Measurements from ENCODE around the gene DPYD.
A peak's percentile ranks its signal among the peaks of the same experiment; 100 is the strongest.

DPYD gene

DNA sequence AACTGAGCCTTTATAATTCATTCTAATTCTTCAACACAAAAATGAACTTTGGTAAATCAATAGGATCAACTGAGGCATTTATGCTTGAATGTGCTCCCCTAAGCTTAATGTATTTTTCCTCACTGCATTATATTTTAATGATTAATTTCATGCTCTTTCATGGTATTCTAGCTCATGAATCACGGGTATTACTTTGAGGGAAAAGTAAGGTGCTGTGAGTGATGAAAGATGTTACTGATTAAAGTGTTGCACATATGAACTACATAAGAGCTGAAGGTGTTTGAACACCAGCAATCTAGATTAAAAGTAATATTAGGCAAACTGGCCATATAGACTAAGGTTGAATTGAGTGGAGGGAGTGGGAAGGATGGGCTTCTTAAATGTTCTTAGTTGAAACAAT is 1.9 kb downstream of the DPYD start:
- ATAC-seq, result no peak
- Mint-ChIP-seq H3K4me1 (peaks cover 49% of the 10 kb centered on the region), H3K4me3 (peak overlapping the region; percentile 90), H3K36me3 (peaks cover 6% of the 10 kb centered on the region), H3K27ac (peak overlapping the region; percentile 95), H3K9me3 (no peaks in the 10 kb centered on the region)
- DNase-seq (ENCODE audit: low spot score in 2 of 2), result no peak

DNA sequence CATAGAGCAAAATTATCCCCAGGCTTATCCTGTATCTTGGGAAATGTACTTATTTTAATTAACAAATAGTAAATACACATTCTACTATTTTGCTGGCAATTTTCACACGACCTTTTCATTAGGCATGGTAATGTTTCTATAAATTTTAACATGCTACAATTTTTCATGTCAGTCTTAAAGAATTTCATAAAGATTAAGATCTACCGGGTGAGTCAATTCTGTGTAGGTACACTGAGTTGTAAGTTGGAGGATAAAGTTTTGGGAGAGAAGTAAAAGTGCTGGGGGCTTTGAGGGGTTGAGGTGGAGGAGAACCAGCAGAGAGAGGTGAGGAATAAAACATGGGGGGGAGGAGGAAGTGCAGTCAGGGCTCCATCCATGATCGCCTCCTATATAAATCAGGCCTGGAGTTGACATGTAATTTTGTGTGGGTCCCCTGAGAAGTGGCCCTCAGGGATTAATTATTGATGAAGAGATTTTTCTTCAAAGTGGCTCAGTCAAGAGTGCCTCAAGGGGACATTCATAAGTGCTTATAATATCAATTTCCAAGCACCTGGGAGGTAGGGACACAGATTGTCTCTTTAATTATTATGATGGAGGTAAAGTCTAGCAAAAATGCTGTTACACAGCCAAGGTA is 7.2 kb downstream of the DPYD start:
- Mint-ChIP-seq H3K4me3 (no peak overlapping the region), H3K9me3 (no peaks in the 10 kb centered on the region), H3K27ac (no peak overlapping the region), H3K4me1 (peaks cover 43% of the 10 kb centered on the region), H3K36me3 (no peaks in the 10 kb centered on the region)
- DNase-seq (ENCODE audit: low spot score in 2 of 2) (no peak), ATAC-seq (no peak)

DNA sequence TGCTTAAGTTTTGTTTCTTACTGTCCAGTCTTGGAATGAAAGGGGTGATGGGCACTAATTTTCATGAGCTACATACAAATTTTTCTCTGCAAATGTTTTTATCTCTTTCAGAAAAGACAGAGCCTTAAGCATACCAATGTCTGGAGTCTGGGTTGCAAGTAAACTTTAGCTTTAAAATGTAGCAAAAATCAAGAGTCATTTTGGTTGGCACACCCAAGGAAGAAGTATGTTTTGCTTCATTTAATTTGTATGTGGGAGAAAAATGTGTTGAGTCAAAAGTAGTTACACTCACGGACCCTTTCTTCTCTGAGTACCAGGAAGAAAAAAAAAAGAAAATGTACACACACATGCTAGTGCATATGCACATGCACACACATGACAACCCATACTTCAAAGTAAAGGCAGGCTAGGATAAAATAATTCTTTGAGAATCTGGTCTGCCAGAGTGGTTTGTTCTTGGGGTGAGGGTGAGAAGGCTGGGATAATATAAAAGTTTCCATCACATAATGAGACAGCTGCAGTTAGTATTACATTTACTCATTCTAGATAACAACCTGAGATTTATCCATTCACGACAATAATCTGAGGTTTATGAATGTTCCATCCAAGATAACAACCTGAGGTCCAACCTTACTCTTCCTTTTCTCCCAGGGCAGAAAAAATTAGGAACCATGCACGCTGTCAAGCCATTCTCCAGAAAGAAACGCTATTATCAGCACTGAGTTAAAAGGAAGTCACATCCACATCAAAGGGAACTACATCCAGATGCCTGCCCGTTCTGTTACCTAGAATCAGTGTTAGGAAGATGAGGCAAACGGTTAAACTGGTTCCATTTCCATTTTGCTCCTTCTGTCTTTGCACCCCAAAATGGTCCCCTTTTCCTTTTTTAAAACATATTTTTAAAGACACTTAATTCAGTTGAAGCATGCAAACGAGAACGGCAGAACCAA is 9.3 kb downstream of the DPYD start:
- no peak overlapping the region for H3K4me3 Mint-ChIP-seq
- H3K4me1 Mint-ChIP-seq, result peaks cover 27% of the 10 kb centered on the region
- no peak overlapping the region for H3K27ac Mint-ChIP-seq
- DNase-seq (ENCODE audit: low spot score in 2 of 2) (no peak), ATAC-seq (peak; percentile 50)
- H3K9me3 Mint-ChIP-seq, result no peaks in the 10 kb centered on the region
- H3K36me3 Mint-ChIP-seq, result no peaks in the 10 kb centered on the region

DNA sequence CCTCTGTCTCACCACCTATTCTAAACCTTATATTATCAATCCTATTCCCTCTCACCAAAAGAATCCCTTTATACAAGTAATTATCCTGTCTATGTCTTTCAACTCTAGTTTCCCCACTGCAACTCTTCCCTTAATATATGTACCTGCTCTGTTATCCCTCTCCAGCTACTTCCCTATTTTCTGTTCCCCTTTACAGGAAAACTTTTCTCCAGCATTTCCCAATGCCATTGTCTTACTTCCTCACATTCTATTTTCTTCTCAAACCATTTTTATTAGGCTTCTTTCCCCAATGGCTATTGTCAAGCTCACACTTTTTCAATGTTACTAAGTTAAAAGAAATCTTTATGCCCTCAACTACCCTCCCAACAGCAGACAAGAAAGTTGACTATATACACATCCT is 11.6 kb downstream of the DPYD start:
- no peaks in the 10 kb centered on the region for H3K36me3 Mint-ChIP-seq
- no peak for ATAC-seq
- no peak overlapping the region for H3K4me3 Mint-ChIP-seq
- DNase-seq (ENCODE audit: low spot score in 2 of 2), result no peak
- no peaks in the 10 kb centered on the region for H3K9me3 Mint-ChIP-seq
- H3K4me1 Mint-ChIP-seq, result peaks cover 20% of the 10 kb centered on the region
- H3K27ac Mint-ChIP-seq, result no peak overlapping the region

DNA sequence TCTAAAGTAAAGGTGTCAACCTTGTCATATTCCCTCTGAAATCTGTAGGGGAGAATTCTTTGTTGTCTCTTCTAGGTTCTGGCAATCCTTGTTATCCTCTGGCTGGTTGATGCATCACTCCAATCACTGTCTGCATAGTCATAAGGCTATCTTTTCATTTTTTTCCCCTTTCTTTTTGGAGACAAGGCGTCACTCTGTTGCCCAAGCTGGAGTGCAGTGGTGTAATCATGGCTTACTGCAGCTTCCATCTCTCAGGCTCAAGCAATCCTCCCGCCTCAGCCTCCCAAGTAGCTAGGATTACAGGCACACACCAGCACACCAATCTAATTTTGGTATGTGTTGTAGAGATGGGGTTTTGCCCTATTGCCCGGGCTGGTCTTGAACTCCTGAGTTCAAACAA is 12.9 kb downstream of the DPYD start:
- Mint-ChIP-seq H3K9me3 (no peaks in the 10 kb centered on the region), H3K4me3 (no peak overlapping the region), H3K27ac (no peak overlapping the region), H3K4me1 (peaks cover 15% of the 10 kb centered on the region), H3K36me3 (no peaks in the 10 kb centered on the region)
- ATAC-seq, result no peak
- no peak for DNase-seq (ENCODE audit: low spot score in 2 of 2)

DNA sequence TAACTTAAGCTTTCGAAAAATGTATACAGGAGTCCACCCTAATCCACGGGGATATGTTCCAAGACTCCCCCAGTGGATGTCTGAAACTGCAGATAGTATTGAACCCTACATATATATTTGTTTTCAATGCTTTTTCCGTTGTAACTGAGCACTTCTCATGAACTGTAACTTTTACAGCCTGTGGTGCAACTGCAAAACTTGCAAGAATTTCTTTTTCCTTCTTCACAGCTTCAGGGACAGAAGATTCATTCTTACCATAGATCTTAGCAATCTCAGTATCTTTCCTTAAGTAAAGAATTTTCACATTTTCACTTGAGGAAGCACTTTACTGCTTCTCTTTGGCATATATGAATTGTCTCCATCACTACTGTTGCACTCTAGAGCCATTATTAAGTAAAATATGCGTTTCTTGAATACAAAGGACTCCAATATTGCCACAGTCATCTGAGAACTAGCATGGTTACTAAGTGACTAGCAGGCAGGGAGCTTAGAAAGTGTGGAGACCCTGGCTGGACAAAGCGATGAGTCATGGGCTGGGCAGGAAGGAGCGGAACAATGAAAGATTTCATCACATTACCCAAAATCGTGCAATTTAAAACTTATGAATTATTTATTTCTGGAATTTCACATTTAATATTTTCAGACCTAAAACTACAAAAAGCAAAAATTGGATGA is 14.1 kb downstream of the DPYD start:
- no peaks in the 10 kb centered on the region for H3K9me3 Mint-ChIP-seq
- DNase-seq (ENCODE audit: low spot score in 2 of 2) (no peak), ATAC-seq (no peak)
- H3K4me3 Mint-ChIP-seq, result no peak overlapping the region
- H3K36me3 Mint-ChIP-seq, result no peaks in the 10 kb centered on the region
- H3K27ac Mint-ChIP-seq, result no peak overlapping the region
- peaks cover 18% of the 10 kb centered on the region for H3K4me1 Mint-ChIP-seq

DNA sequence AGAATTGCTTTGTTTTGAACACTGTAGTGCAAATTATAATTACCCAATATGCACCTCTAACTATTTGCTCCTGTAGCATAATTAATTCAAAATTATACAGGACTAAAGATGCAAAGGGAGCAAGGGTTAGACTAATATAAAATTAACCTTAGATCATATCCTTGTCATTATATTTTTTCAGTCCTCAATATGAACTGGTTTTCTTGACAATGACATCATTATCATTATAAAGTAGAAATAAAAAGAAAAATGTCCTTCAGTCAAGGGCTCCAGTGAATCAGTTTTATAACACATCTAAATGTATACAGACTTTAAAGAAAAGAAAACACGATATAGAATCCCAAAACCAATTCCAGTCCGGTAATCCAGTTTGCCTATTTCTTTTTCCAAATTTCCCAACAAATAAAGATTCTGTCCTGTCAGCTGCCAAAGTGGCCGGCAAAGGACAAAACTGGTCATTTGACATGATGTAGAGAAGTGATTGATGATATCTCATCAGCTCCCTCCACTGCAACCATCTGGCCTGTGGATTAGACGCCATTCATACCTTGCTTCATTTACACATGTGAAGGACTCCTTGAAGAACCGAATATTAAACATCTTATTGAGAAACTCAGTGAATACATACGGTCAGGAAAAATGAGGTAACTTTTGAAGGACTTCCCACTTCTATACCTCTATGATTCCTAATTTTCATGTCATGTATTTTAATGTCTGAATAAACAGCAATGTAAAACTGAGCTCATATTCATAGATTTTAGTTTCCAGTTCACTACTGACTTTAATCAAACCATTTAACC is 15.5 kb downstream of the DPYD start:
- H3K4me1 Mint-ChIP-seq, result peaks cover 23% of the 10 kb centered on the region
- no peak overlapping the region for H3K4me3 Mint-ChIP-seq
- ATAC-seq, result no peak
- no peak overlapping the region for H3K27ac Mint-ChIP-seq
- no peaks in the 10 kb centered on the region for H3K36me3 Mint-ChIP-seq
- H3K9me3 Mint-ChIP-seq, result no peaks in the 10 kb centered on the region
- DNase-seq (ENCODE audit: low spot score in 2 of 2), result no peak

DNA sequence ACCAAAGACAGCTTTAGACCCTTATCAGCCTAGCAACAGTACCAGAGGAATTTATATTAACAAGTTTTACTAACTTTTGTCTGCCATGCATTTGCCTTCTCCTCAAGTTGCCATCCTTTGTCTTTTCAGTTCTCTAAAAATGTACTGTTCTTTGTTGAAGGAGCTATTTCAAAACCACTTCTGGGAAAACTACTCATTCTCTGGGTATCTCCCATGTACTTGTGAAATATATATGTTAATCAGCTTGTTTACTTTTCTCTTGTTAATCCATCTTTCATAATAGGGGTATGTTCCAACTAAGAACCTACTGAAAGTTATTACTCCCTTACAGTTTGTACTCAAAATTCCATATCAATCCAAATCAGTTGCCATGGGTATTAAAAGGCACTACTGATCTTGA is 16.3 kb downstream of the DPYD start:
- H3K27ac Mint-ChIP-seq, result peak overlapping the region; percentile 74
- no peaks in the 10 kb centered on the region for H3K9me3 Mint-ChIP-seq
- peak; percentile 51 for ATAC-seq
- no peaks in the 10 kb centered on the region for H3K36me3 Mint-ChIP-seq
- peaks cover 23% of the 10 kb centered on the region for H3K4me1 Mint-ChIP-seq
- peak overlapping the region; percentile 15 for H3K4me3 Mint-ChIP-seq
- no peak for DNase-seq (ENCODE audit: low spot score in 2 of 2)

DNA sequence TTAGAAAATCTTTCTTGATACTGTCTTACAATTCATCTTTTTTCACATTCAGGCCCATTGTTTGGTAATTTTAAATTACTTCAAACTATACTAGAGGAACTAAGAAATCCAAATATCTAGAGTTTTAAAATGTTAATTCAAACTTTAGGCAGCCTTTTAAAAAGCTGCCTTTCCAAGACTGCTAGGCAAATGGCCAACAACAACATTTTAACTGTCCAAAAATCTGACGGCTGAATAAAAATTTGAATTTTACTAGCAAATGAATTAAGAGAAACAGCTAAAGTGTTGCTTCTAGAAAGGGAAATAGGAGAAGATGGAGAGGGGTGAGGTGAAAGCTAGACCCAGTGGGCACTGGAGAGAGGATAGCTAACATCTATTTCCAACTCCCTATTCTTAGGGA is 17.2 kb downstream of the DPYD start:
- H3K9me3 Mint-ChIP-seq, result peaks cover 2% of the 10 kb centered on the region
- H3K36me3 Mint-ChIP-seq, result no peaks in the 10 kb centered on the region
- H3K4me3 Mint-ChIP-seq, result no peak overlapping the region
- no peak overlapping the region for H3K27ac Mint-ChIP-seq
- ATAC-seq (no peak), DNase-seq (ENCODE audit: low spot score in 2 of 2) (no peak)
- peaks cover 23% of the 10 kb centered on the region for H3K4me1 Mint-ChIP-seq

DNA sequence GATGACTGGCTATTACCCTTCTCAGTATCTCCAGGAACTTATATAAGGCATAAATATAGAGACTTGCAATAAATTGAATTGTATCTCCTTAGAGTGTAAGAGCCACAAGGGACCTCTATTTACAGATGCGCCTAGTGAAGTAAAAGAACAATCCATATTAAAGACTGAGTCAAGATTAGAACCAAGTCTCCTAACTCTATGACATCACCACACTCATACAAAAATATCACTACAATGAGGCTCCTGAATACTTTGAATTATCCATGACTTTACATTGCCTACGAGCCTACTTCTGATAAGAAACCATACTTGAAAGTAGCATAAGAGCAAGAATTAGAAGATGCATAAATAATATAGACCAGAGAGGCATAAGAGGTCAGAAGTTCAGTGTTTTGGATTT is 18.8 kb downstream of the DPYD start:
- Mint-ChIP-seq H3K4me3 (no peak overlapping the region), H3K4me1 (peaks cover 30% of the 10 kb centered on the region), H3K36me3 (no peaks in the 10 kb centered on the region), H3K9me3 (peaks cover 4% of the 10 kb centered on the region), H3K27ac (peak overlapping the region; percentile 53)
- no peak for DNase-seq (ENCODE audit: low spot score in 2 of 2)
- no peak for ATAC-seq

DNA sequence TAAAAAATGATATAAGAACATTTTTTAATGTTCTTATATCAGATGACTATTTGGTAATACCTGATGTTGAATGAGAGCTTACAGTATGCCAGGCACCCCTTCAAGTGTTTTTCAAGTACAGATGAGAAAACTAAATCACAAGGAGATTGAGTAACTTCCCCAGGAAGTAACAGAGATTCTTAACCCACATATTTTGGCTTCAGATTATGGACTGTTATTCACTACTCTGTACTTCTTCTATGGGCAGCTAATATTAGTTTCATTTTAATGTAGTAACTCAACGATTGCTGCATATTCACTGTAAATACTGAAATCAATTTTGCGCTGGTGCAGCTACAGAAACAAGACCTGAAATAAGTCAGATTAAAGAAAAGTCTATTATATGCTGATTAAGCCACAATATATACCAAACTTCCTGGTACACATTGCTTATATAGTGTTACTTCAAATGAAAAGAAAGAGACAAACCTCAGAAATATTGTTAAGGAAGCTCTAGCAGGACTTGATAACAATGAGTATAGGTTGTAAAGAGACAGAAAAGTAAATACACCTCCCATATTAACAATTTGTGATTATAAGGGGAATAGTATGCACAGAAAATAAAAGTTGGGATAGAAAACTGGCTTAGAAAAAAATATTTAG is 19.7 kb downstream of the DPYD start:
- no peak overlapping the region for H3K4me3 Mint-ChIP-seq
- no peaks in the 10 kb centered on the region for H3K36me3 Mint-ChIP-seq
- peaks cover 4% of the 10 kb centered on the region for H3K9me3 Mint-ChIP-seq
- ATAC-seq (no peak), DNase-seq (ENCODE audit: low spot score in 2 of 2) (no peak)
- H3K4me1 Mint-ChIP-seq, result peaks cover 31% of the 10 kb centered on the region
- H3K27ac Mint-ChIP-seq, result peak overlapping the region; percentile 78

DNA sequence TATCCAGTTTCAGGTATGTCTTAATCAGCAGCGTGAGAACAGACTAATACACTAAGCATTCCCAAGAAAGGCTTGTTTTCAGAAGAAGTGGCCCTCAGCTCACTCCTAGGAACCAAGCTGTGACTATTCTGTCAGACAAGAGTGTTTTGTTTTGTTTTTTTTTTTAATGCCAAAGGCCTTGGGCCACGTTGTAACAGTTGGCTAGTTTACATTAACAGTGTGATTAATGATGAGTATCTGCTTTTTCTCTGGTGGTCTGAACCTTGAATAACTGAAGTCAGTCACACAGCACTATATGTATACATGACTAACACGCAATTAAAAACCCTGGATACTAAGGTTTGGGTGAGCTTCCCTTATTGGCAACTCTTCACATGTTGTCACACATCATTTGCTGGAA is 21.9 kb downstream of the DPYD start:
- no peak for ATAC-seq
- H3K4me1 Mint-ChIP-seq, result peaks cover 27% of the 10 kb centered on the region
- no peak overlapping the region for H3K4me3 Mint-ChIP-seq
- DNase-seq (ENCODE audit: low spot score in 2 of 2), result no peak
- H3K27ac Mint-ChIP-seq, result no peak overlapping the region
- peaks cover 4% of the 10 kb centered on the region for H3K9me3 Mint-ChIP-seq
- H3K36me3 Mint-ChIP-seq, result no peaks in the 10 kb centered on the region

DNA sequence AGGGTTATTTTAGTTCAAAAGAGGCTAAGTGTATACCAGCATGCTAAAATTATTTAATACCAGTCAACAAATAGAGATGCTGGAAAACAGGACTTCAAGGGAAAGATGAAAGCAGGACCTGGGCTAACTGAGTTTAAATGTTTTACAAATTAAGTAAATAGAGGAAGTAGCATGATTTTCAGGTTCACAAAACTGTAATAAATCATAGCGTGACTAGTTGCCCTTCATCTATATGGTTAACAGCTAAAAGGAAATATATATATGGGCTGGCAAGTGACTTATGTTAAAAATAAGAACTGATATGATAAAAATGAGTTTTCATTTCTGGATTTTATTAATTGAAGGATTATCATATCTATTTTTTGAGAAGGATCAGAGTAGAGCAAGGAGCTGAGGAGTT is 25.6 kb downstream of the DPYD start:
- Mint-ChIP-seq H3K36me3 (no peaks in the 10 kb centered on the region), H3K27ac (no peak overlapping the region), H3K4me1 (peaks cover 17% of the 10 kb centered on the region), H3K4me3 (no peak overlapping the region), H3K9me3 (peaks cover 4% of the 10 kb centered on the region)
- no peak for DNase-seq (ENCODE audit: low spot score in 2 of 2)
- no peak for ATAC-seq

DNA sequence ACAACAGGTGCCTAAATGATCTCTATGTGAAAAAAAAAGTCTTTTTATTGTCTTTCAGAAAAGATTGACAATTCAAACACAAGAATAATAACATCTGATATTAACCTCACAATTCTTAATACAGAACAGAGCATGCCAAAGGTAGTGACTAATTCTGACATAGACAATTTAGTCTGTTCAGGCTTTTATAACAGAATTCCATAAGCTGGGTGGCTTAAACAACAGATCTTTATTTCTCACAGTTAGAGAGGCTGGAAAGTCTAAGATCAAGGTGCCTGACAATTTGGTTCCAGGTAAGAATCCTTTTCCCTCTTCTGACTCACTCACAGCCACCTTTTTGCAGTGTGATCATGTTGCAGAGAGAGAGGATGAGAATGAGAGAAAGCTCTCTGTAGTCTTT is 27.0 kb downstream of the DPYD start:
- H3K36me3 Mint-ChIP-seq, result no peaks in the 10 kb centered on the region
- ATAC-seq, result no peak
- H3K4me1 Mint-ChIP-seq, result peaks cover 17% of the 10 kb centered on the region
- no peak for DNase-seq (ENCODE audit: low spot score in 2 of 2)
- peak overlapping the region; percentile 29 for H3K27ac Mint-ChIP-seq
- peaks cover 12% of the 10 kb centered on the region for H3K9me3 Mint-ChIP-seq
- no peak overlapping the region for H3K4me3 Mint-ChIP-seq

DNA sequence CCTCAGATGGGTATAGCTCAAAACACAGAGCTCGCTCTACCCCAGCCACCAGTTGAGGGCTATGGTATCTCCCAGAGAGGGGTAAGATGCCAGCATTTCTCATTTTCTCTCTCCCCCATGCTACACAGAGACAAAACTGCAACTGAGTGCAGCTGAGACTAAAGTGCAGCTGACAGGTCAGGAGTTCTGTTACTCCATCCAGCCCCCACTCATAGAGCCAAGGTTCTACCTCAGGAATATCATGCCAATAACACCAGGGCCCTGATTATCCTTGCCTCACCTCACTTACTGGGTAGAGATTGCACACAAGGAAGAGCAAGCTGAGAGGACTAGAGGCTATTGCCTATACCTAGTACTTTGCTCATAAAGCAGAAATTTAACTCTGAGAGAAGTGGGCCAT is 34.6 kb downstream of the DPYD start:
- peaks cover 11% of the 10 kb centered on the region for H3K4me1 Mint-ChIP-seq
- H3K27ac Mint-ChIP-seq, result peak overlapping the region; percentile 21
- no peak for ATAC-seq
- H3K36me3 Mint-ChIP-seq, result peaks cover 10% of the 10 kb centered on the region
- peaks cover 17% of the 10 kb centered on the region for H3K9me3 Mint-ChIP-seq
- DNase-seq (ENCODE audit: low spot score in 2 of 2), result no peak
- H3K4me3 Mint-ChIP-seq, result no peak overlapping the region
